Measurements from ENCODE around the gene FBXO7. TPM values are rescaled to one million over a fixed set of nuclear protein-coding genes. Genes with fewer than 3 reads are reported as not detected.

FBXO7 gene
- total RNA-seq, 1 donor from 2014 or later: 82.6 TPM

- no peak for DNase-seq (ENCODE audit: low read depth)
Observed at GRCh38 chr22:32490279-32490678, 15.7 kb downstream of the FBXO7 start.

GRCh38 chr22:32492111-32492510, 17.5 kb downstream of the FBXO7 start:
- no peak for DNase-seq (ENCODE audit: low read depth)

GRCh38 chr22:32493551-32493950, 18.9 kb downstream of the FBXO7 start:
- no peak for DNase-seq (ENCODE audit: low read depth)

- DNase-seq (ENCODE audit: low read depth): no peak
Observed at GRCh38 chr22:32494971-32495370, 20.4 kb downstream of the FBXO7 start.

GRCh38 chr22:32499666-32500065, 25.1 kb downstream of the FBXO7 start:
- no peak for DNase-seq (ENCODE audit: low read depth)

GRCh38 chr22:32501836-32502752, 27.5 kb downstream of the FBXO7 start:
- DNase-seq (ENCODE audit: low read depth): peak; percentile 30

- DNase-seq (ENCODE audit: low read depth): no peak
Observed at GRCh38 chr22:32509045-32509444, 34.4 kb downstream of the FBXO7 start.

GRCh38 chr22:32511274-32511673, 36.7 kb downstream of the FBXO7 start:
- no peak for DNase-seq (ENCODE audit: low read depth)

GRCh38 chr22:32511776-32512175, 37.2 kb downstream of the FBXO7 start:
- DNase-seq (ENCODE audit: low read depth): no peak

- DNase-seq (ENCODE audit: low read depth): no peak
Observed at GRCh38 chr22:32512267-32512982, 37.8 kb downstream of the FBXO7 start.

GRCh38 chr22:32515084-32515483, 40.5 kb downstream of the FBXO7 start:
- no peak for DNase-seq (ENCODE audit: low read depth)

- DNase-seq (ENCODE audit: low read depth): no peak
Observed at GRCh38 chr22:32517488-32517887, 42.9 kb downstream of the FBXO7 start.

- DNase-seq (ENCODE audit: low read depth): no peak
Observed at GRCh38 chr22:32517921-32518320, 43.3 kb downstream of the FBXO7 start.

GRCh38 chr22:32518381-32518780, 43.8 kb downstream of the FBXO7 start:
- DNase-seq (ENCODE audit: low read depth): no peak

- no peak for DNase-seq (ENCODE audit: low read depth)
Observed at GRCh38 chr22:32518848-32519247, 44.2 kb downstream of the FBXO7 start.

- DNase-seq (ENCODE audit: low read depth): no peak
Observed at GRCh38 chr22:32520612-32521011, 46.0 kb downstream of the FBXO7 start.

GRCh38 chr22:32522237-32522636, 47.6 kb downstream of the FBXO7 start:
- no peak for DNase-seq (ENCODE audit: low read depth)

GRCh38 chr22:32527756-32528155, 53.1 kb downstream of the FBXO7 start:
- DNase-seq (ENCODE audit: low read depth): no peak

- no peak for DNase-seq (ENCODE audit: low read depth)
Observed at GRCh38 chr22:32528316-32528715, 53.7 kb downstream of the FBXO7 start.

- DNase-seq (ENCODE audit: low read depth): peak; percentile 48
Observed at GRCh38 chr22:32528984-32529982, 54.7 kb downstream of the FBXO7 start.

- DNase-seq (ENCODE audit: low read depth): no peak
Observed at GRCh38 chr22:32531228-32531627, 56.6 kb downstream of the FBXO7 start.
